ENCODE measurements around the gene SEPTIN10. TPM values are rescaled to one million over a fixed set of nuclear protein-coding genes. Genes with fewer than 3 reads are reported as not detected.

SEPTIN10 gene
- total RNA-seq, 1 donor from 2014 or later = 90.8 TPM

GRCh38 chr2:109601783-109602182 is 12.0 kb downstream of the SEPTIN10 start:
- Mint-ChIP-seq H3K36me3 (ENCODE audit: low read depth, unreplicated experiment) (no peaks in the 10 kb centered on the region), H3K4me1 (ENCODE audit: low read depth, unreplicated experiment) (peaks cover 34% of the 10 kb centered on the region), H3K4me3 (ENCODE audit: unreplicated experiment) (no peak overlapping the region), H3K9me3 (ENCODE audit: unreplicated experiment) (no peaks in the 10 kb centered on the region), H3K27me3 (ENCODE audit: low read depth, unreplicated experiment) (no peaks in the 10 kb centered on the region), H3K27ac (ENCODE audit: unreplicated experiment) (no peak overlapping the region)
- Histone ChIP-seq H3K4me2 (ENCODE audit: low read length) (peak overlapping the region; percentile 39), H3K4me3 (ENCODE audit: insufficient read depth, low read depth, low read length) (no peak overlapping the region), H4K20me1 (ENCODE audit: insufficient read depth, low read length) (peaks cover 48% of the 10 kb centered on the region), H3K9me3 (ENCODE audit: insufficient read depth, low read depth, low read length) (no peaks in the 10 kb centered on the region), H3K9ac (ENCODE audit: low read length) (peak overlapping the region; percentile 4), H3K79me2 (ENCODE audit: insufficient read depth, low read length) (peaks cover 96% of the 10 kb centered on the region), H3K27ac (ENCODE audit: low read depth, low read length) (no peak overlapping the region), H3K27me3 (ENCODE audit: insufficient read depth, low read length) (no peaks in the 10 kb centered on the region), H2AFZ (ENCODE audit: low read depth, low read length) (no peak overlapping the region), H3K36me3 (ENCODE audit: insufficient read depth, low read length) (no peaks in the 10 kb centered on the region), H3K4me1 (ENCODE audit: insufficient read depth, low read length) (peaks cover 20% of the 10 kb centered on the region)
- DNase-seq (ENCODE audit: low read depth) (no peak), FAIRE-seq (no peak)
- TF ChIP-seq EZH2 (IDR thresholded peaks at IDR 0.05; ENCODE audit: insufficient read depth, low read length) = no peak
- no peak for TF ChIP-seq CTCF (IDR thresholded peaks at IDR 0.05; ENCODE audit: insufficient read depth, low read depth, low read length)

- Histone ChIP-seq H3K9me3 (ENCODE audit: insufficient read depth, low read depth, low read length) (no peaks in the 10 kb centered on the region), H2AFZ (ENCODE audit: low read depth, low read length) (no peak overlapping the region), H4K20me1 (ENCODE audit: insufficient read depth, low read length) (peaks cover 75% of the 10 kb centered on the region), H3K27me3 (ENCODE audit: insufficient read depth, low read length) (no peaks in the 10 kb centered on the region), H3K9ac (ENCODE audit: low read length) (no peak overlapping the region), H3K79me2 (ENCODE audit: insufficient read depth, low read length) (peaks cover 99% of the 10 kb centered on the region), H3K4me2 (ENCODE audit: low read length) (no peak overlapping the region), H3K27ac (ENCODE audit: low read depth, low read length) (no peak overlapping the region), H3K36me3 (ENCODE audit: insufficient read depth, low read length) (no peaks in the 10 kb centered on the region), H3K4me1 (ENCODE audit: insufficient read depth, low read length) (peaks cover 5% of the 10 kb centered on the region), H3K4me3 (ENCODE audit: insufficient read depth, low read depth, low read length) (no peak overlapping the region)
- TF ChIP-seq EZH2 (IDR thresholded peaks at IDR 0.05; ENCODE audit: insufficient read depth, low read length) = no peak
- TF ChIP-seq CTCF (IDR thresholded peaks at IDR 0.05; ENCODE audit: insufficient read depth, low read depth, low read length) = no peak
- H3K4me3 Mint-ChIP-seq (ENCODE audit: unreplicated experiment) = no peak overlapping the region
- no peaks in the 10 kb centered on the region for H3K27me3 Mint-ChIP-seq (ENCODE audit: low read depth, unreplicated experiment)
- FAIRE-seq (no peak), DNase-seq (ENCODE audit: low read depth) (no peak)
- H3K9me3 Mint-ChIP-seq (ENCODE audit: unreplicated experiment) = no peaks in the 10 kb centered on the region
- no peak overlapping the region for H3K27ac Mint-ChIP-seq (ENCODE audit: unreplicated experiment)
- H3K36me3 Mint-ChIP-seq (ENCODE audit: low read depth, unreplicated experiment) = no peaks in the 10 kb centered on the region
- H3K4me1 Mint-ChIP-seq (ENCODE audit: low read depth, unreplicated experiment) = peaks cover 30% of the 10 kb centered on the region
These were observed 16.5 kb downstream of the SEPTIN10 start for GRCh38 chr2:109597283-109597682.

GRCh38 chr2:109595644-109596043 is 18.1 kb downstream of the SEPTIN10 start:
- no peaks in the 10 kb centered on the region for H3K9me3 Mint-ChIP-seq (ENCODE audit: unreplicated experiment)
- H3K4me2 ChIP-seq (ENCODE audit: low read length) = no peak overlapping the region
- H3K27ac Mint-ChIP-seq (ENCODE audit: unreplicated experiment) = peak overlapping the region; percentile 13
- H3K36me3 Mint-ChIP-seq (ENCODE audit: low read depth, unreplicated experiment) = peaks cover 1% of the 10 kb centered on the region
- H2AFZ ChIP-seq (ENCODE audit: low read depth, low read length) = no peak overlapping the region
- H3K4me1 Mint-ChIP-seq (ENCODE audit: low read depth, unreplicated experiment) = peaks cover 21% of the 10 kb centered on the region
- H3K4me3 ChIP-seq (ENCODE audit: insufficient read depth, low read depth, low read length) = no peak overlapping the region
- H3K27ac ChIP-seq (ENCODE audit: low read depth, low read length) = no peak overlapping the region
- DNase-seq (ENCODE audit: low read depth) (no peak), FAIRE-seq (no peak)
- H3K27me3 ChIP-seq (ENCODE audit: insufficient read depth, low read length) = no peaks in the 10 kb centered on the region
- no peaks in the 10 kb centered on the region for H3K4me1 ChIP-seq (ENCODE audit: insufficient read depth, low read length)
- peaks cover 99% of the 10 kb centered on the region for H3K79me2 ChIP-seq (ENCODE audit: insufficient read depth, low read length)
- TF ChIP-seq CTCF (IDR thresholded peaks at IDR 0.05; ENCODE audit: insufficient read depth, low read depth, low read length) = no peak
- no peak for TF ChIP-seq EZH2 (IDR thresholded peaks at IDR 0.05; ENCODE audit: insufficient read depth, low read length)
- no peak overlapping the region for H3K4me3 Mint-ChIP-seq (ENCODE audit: unreplicated experiment)
- H3K9me3 ChIP-seq (ENCODE audit: insufficient read depth, low read depth, low read length) = no peaks in the 10 kb centered on the region
- H3K9ac ChIP-seq (ENCODE audit: low read length) = no peak overlapping the region
- H3K36me3 ChIP-seq (ENCODE audit: insufficient read depth, low read length) = no peaks in the 10 kb centered on the region
- peaks cover 69% of the 10 kb centered on the region for H4K20me1 ChIP-seq (ENCODE audit: insufficient read depth, low read length)
- H3K27me3 Mint-ChIP-seq (ENCODE audit: low read depth, unreplicated experiment) = no peaks in the 10 kb centered on the region

Measured in astrocyte (in vitro differentiated cells and primary cell).